Measurements from ENCODE around the gene SMARCAL1.

DNA sequence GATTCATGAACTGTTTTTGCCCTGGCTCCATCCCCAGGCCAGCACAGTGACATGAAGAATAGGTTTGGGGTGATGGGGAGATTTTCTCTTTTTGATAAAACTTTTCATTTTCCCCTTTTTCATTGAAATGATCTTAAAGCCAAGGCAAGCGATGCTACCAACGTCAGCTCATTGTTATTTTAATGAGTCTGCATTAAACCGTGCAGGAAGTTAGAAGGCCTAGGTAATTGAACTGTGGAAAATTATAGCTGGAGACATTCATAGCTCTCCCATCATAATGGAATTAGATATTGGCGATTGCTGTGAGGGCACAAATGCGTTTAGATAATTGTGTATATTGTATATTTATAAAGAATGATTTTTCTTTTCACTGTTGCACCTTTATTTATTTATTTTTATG lies 33.2 kb downstream of the SMARCAL1 start:
- no peak for TF ChIP-seq CTCF (IDR thresholded peaks at IDR 0.05)
- no peak for TF ChIP-seq POLR2A (IDR thresholded peaks at IDR 0.05)

Data from Peyer's patch (tissue), 4 donors.